ENCODE results near the gene DNAJC17. TPM values are rescaled to one million over a fixed set of nuclear protein-coding genes. Genes with fewer than 3 reads are reported as not detected.

DNAJC17 gene
- polyA plus RNA-seq, 1 donor from 2014 or later: 79.6 TPM

DNA sequence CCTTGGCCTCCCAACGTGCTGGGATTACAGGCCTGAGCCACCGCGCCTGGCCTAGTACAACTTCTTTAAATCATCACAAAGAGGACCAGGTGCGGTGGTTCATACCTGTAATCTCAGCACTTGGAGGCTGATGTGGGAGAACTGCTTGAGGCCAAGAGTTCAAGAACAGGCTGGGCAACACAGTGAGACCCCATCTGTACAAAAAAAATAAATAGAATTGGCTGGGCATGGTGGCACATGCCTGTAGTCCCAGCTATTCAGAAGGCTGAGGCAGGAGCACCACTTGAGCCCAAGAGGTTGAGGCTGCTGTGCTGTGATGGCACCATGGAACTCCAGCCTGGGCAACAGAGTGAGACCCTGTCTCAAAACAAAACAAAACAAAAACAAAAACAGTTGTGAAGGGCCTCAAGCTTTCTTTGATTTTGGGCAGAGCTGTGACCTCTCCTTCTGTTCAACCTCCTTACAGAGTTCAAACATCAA, 58.1 kb downstream of the DNAJC17 start:
- Histone ChIP-seq H2AFZ (ENCODE audit: low read depth, low read length) (no peak overlapping the region), H3K9me3 (ENCODE audit: low read length) (no peaks in the 10 kb centered on the region), H3K27me3 (ENCODE audit: insufficient read depth, low read depth, low read length) (no peaks in the 10 kb centered on the region), H3K4me3 (ENCODE audit: low read length) (no peak overlapping the region), H3K9ac (ENCODE audit: low read length) (no peak overlapping the region), H3K4me2 (ENCODE audit: low read length) (no peak overlapping the region), H3K36me3 (ENCODE audit: insufficient read depth, low read length) (no peaks in the 10 kb centered on the region), H3F3A (ENCODE audit: insufficient read depth, low read length, poor library complexity, severe bottlenecking) (no peaks in the 10 kb centered on the region), H4K20me1 (ENCODE audit: insufficient read depth) (no peaks in the 10 kb centered on the region), H3K79me2 (replicated peaks; ENCODE audit: insufficient read depth, low read length) (peaks cover 9% of the 10 kb centered on the region), H3K9me2 (ENCODE audit: insufficient read depth, low read length) (no peaks in the 10 kb centered on the region), H3K27ac (ENCODE audit: low read length) (no peak overlapping the region)
- TF ChIP-seq EZH2 (IDR thresholded peaks at IDR 0.05; ENCODE audit: borderline replicate concordance, insufficient read depth, low read length, poor library complexity, severe bottlenecking) (no peak), POLR2AphosphoS5 (IDR thresholded peaks at IDR 0.05) (no peak), TAF1 (IDR thresholded peaks at IDR 0.05; ENCODE audit: low read depth) (no peak), RAD21 (conservative IDR thresholded peaks at IDR 0.05) (no peak), MXI1 (conservative IDR thresholded peaks at IDR 0.05; ENCODE audit: poor library complexity, severe bottlenecking) (no peak), EP300 (conservative IDR thresholded peaks at IDR 0.05; ENCODE audit: poor library complexity, severe bottlenecking) (no peak), SMC3 (conservative IDR thresholded peaks at IDR 0.05; ENCODE audit: poor library complexity) (no peak)
- TF ChIP-seq, protein P1, sequence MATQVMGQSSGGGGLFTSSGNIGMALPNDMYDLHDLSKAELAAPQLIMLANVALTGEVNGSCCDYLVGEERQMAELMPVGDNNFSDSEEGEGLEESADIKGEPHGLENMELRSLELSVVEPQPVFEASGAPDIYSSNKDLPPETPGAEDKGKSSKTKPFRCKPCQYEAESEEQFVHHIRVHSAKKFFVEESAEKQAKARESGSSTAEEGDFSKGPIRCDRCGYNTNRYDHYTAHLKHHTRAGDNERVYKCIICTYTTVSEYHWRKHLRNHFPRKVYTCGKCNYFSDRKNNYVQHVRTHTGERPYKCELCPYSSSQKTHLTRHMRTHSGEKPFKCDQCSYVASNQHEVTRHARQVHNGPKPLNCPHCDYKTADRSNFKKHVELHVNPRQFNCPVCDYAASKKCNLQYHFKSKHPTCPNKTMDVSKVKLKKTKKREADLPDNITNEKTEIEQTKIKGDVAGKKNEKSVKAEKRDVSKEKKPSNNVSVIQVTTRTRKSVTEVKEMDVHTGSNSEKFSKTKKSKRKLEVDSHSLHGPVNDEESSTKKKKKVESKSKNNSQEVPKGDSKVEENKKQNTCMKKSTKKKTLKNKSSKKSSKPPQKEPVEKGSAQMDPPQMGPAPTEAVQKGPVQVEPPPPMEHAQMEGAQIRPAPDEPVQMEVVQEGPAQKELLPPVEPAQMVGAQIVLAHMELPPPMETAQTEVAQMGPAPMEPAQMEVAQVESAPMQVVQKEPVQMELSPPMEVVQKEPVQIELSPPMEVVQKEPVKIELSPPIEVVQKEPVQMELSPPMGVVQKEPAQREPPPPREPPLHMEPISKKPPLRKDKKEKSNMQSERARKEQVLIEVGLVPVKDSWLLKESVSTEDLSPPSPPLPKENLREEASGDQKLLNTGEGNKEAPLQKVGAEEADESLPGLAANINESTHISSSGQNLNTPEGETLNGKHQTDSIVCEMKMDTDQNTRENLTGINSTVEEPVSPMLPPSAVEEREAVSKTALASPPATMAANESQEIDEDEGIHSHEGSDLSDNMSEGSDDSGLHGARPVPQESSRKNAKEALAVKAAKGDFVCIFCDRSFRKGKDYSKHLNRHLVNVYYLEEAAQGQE (IDR thresholded peaks at IDR 0.05; ENCODE audit: borderline replicate concordance): no peak
- TF ChIP-seq, protein P2, sequence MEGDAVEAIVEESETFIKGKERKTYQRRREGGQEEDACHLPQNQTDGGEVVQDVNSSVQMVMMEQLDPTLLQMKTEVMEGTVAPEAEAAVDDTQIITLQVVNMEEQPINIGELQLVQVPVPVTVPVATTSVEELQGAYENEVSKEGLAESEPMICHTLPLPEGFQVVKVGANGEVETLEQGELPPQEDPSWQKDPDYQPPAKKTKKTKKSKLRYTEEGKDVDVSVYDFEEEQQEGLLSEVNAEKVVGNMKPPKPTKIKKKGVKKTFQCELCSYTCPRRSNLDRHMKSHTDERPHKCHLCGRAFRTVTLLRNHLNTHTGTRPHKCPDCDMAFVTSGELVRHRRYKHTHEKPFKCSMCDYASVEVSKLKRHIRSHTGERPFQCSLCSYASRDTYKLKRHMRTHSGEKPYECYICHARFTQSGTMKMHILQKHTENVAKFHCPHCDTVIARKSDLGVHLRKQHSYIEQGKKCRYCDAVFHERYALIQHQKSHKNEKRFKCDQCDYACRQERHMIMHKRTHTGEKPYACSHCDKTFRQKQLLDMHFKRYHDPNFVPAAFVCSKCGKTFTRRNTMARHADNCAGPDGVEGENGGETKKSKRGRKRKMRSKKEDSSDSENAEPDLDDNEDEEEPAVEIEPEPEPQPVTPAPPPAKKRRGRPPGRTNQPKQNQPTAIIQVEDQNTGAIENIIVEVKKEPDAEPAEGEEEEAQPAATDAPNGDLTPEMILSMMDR (IDR thresholded peaks at IDR 0.05; ENCODE audit: poor library complexity, severe bottlenecking): no peak

DNA sequence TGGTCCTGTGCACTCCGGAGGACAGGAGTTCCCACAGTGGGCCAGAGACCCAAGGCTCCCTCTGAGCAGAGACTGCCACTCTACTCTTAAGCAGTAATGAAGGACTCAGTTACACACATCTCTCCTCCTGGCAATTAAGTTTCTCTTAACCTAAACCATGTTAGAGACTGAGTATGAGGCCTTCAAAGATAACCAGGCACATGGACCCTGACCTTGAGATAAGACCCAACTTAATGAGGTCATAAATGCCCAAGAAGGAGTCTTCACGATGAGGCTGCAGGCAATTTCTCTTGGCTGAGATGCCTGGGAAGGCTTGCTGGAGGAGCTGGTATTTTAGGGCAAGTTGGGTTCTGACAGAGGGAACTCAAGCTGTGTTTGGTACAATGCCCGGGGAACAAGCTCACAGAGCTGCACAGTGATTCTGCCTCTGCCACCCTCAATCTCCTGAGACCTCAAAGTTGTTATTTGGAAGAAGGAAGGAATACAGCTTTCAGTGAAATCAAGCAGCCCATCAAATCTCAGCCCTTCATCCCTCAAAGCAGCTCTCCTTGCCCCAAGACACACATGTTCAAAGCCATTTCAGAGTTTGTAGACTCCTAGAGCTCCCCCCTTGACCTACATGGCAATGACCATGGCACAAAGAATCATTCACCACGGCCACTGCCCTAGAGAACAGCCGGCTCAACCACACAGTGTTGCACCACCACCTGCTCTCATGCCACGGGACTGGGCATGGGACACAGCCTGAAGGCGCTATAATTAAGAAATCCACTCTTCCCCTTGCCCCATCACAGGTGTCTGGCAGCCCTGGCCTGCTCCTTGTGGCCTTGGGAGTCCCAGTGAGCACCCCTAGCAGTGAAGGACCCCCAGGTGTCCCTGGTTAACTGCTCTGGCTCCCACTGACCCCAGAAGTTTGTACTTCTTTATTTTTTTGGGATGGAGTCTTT, 59.3 kb downstream of the DNAJC17 start:
- TF ChIP-seq SMC3 (conservative IDR thresholded peaks at IDR 0.05; ENCODE audit: poor library complexity) (no peak), POLR2AphosphoS5 (IDR thresholded peaks at IDR 0.05) (no peak)
- TF ChIP-seq, protein P2 (IDR thresholded peaks at IDR 0.05; ENCODE audit: poor library complexity, severe bottlenecking): no peak

More for the DNA sequence above, 59.3 kb downstream of the DNAJC17 start:
- no peaks in the 10 kb centered on the region for H3K9me3 ChIP-seq (ENCODE audit: low read length)
- H3K9ac ChIP-seq (ENCODE audit: low read length): no peak overlapping the region
- no peak overlapping the region for H3K4me3 ChIP-seq (ENCODE audit: low read length)
- H2AFZ ChIP-seq (ENCODE audit: low read depth, low read length): no peak overlapping the region
- H3F3A ChIP-seq (ENCODE audit: insufficient read depth, low read length, poor library complexity, severe bottlenecking): no peaks in the 10 kb centered on the region
- no peak overlapping the region for H3K4me2 ChIP-seq (ENCODE audit: low read length)
- no peak overlapping the region for H3K27ac ChIP-seq (ENCODE audit: low read length)
- no peaks in the 10 kb centered on the region for H4K20me1 ChIP-seq (ENCODE audit: insufficient read depth)
- no peaks in the 10 kb centered on the region for H3K9me2 ChIP-seq (ENCODE audit: insufficient read depth, low read length)
- no peaks in the 10 kb centered on the region for H3K36me3 ChIP-seq (ENCODE audit: insufficient read depth, low read length)
- peaks cover 4% of the 10 kb centered on the region for H3K79me2 ChIP-seq (replicated peaks; ENCODE audit: insufficient read depth, low read length)
- no peaks in the 10 kb centered on the region for H3K27me3 ChIP-seq (ENCODE audit: insufficient read depth, low read depth, low read length)

Data from neural cell (in vitro differentiated cells).